GM21515 (cell line): ENCODE data around the gene ZNF646.

Experiments
- ATAC-seq: cut with Tn5 transposase; IDR thresholded peaks from one replicate; pipeline ENCODE4 v1.9.1; 2021; ENCODE audit not compliant: unreplicated experiment

Gene ZNF646

DNA sequence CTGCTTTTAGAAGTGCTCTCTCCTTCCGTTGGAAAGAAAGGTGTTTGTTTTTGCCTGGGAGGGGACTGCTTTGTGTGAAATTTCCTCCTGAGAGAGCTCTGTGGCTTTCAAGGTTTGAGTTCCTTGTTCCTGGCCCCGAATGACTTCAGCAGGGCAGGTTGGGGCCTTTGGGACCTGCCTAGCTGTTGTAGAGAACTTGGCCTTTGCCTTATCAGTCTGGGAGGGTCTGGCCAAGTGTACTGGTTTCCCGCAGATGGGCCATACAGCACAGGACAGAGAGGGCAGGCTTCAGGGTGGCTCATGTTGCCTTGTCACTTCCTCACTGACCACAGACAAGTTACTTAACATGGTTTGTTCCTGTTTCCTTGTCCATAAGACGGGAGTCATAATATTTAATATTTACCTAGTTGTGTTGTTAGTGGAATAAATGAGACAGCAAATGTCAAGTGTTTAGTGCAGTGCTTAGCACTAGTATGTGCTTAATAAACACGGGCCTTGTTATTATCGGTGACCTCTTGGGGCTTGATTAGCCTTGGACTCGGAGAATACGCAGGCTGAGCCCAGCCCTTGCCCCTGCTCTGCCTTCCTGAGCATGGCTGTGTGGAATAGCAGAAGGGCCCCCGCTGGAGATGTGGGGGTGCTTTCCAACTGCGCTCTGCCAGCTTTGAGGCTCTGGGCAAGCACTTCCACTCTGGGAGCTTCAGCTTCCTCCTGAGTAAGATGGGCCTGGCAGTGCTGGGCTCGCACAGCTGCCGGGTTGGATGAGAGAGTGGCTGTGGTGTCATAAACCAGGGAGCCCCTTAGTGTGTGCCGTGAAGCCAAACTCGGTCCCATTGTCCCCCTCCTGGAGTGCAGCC is 54.7 kb downstream of the ZNF646 start:
- ATAC-seq: no peak

- ATAC-seq: no peak
Observed at GRCh38 chr16:31129568-31130335, 55.5 kb downstream of the ZNF646 start.

DNA sequence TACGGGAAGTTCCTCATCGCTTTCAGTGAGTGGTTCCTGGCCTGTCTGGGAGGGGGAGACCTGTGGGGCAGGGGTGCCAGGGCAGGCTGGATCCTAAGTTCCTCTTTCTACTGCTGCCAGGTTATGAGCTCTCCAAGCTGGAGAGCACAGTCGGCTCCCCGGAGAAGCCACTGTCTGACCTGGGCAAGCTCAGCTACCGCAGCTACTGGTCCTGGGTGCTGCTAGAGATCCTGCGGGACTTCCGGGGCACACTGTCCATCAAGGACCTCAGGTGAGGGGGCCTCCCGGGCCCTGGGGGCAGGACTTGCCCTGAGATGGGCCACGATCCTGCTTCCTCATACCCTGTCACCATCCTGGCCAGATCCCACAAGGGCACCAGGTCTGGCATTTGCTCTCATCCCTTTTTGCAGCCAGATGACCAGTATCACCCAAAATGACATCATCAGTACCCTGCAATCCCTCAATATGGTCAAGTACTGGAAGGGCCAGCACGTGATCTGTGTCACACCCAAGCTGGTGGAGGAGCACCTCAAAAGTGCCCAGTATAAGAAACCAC is 56.2 kb downstream of the ZNF646 start:
- no peak for ATAC-seq

GRCh38 chr16:31130899-31131298 is 56.7 kb downstream of the ZNF646 start:
- no peak for ATAC-seq

GRCh38 chr16:31131416-31131815 is 57.2 kb downstream of the ZNF646 start:
- ATAC-seq: no peak

DNA sequence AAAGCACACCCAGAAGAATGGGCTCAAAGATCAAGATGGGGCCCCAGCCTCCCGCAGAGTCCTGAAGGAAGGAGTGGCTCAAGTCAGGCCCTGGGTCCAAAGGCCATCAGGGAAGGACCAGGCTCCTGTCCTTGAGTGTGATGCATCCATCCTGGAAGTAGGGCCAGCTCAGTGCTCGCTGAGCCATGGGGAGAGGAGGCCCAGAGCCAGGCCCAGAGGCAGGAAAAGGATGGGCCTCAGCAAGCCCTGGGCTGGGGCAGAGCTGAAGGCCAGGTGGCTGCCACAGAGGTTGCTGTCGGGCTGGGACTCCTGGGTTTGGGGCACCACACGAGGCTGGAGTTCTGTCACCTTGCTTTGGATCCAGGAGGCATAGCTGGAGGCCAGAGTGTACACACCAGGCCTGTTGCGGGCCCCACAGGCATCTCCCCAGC is 57.6 kb downstream of the ZNF646 start:
- no peak for ATAC-seq

GRCh38 chr16:31132303-31132979 is 58.2 kb downstream of the ZNF646 start:
- ATAC-seq: no peak

- ATAC-seq: no peak
Observed at GRCh38 chr16:31133046-31133501, 58.9 kb downstream of the ZNF646 start.
